IPS DF 6.9 (cell line): ENCODE results near the gene ING1.
"Not testable (repeated sequence)": the region's sequence is repeated elsewhere in the genome, so short reads cannot be mapped to it uniquely, and the experiment has no call there.

Source experiments
- DNase-seq: peaks from one replicate; pipeline ENCODE4 v3.0.0-alpha.2; 2013; ENCODE audit warnings: low read depth, low spot score
- H3K27ac ChIP-seq: one replicate; pipeline ENCODE4 v1.5.1; 2013; ENCODE audit warnings: low read length, control low read depth
- H3K27me3 ChIP-seq: 2 replicates; pipeline ENCODE4 v1.6.1; 2013; ENCODE audit warnings: mild to moderate bottlenecking, low read length; ENCODE audit not compliant: control insufficient read depth, insufficient read depth
- H3K36me3 ChIP-seq: 2 replicates; pipeline ENCODE4 v1.6.1; 2013; ENCODE audit warnings: low read length; ENCODE audit not compliant: control insufficient read depth, insufficient read depth
- H3K4me1 ChIP-seq: 2 replicates; pipeline ENCODE4 v1.6.1; 2013; ENCODE audit warnings: low read length; ENCODE audit not compliant: control insufficient read depth, insufficient read depth
- H3K4me3 ChIP-seq: 2 replicates; pipeline ENCODE4 v1.5.1; 2013; ENCODE audit warnings: mild to moderate bottlenecking, low read length
- H3K9me3 ChIP-seq: 2 replicates; pipeline ENCODE4 v1.6.1; 2013; ENCODE audit warnings: low read length, inconsistent platforms; ENCODE audit not compliant: control insufficient read depth, insufficient read depth
- WGBS: extraction: QIAGEN DNeasy Blood & Tissue Kit; methylation state at CpG from one replicate; pipeline ENCODE4 v1.1.7; 2013; ENCODE audit warnings: mixed read lengths, missing lambda C conversion rate; ENCODE audit not compliant: insufficient read length, insufficient coverage; 5-methylcytosine and 5-hydroxymethylcytosine counted together

Gene ING1

DNA sequence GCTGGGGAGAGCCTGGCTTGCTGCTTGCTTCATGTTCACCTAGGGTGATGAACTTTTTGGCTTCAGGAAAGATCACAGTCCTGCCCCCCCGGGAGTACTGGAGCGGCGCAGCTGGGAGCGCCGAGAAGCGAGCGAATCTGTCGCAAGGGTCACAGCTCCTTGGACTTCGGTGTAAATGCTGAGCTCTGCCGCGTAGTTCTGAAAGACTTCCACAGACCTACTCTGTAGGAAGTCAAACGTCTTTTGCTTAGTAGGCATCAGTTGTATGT lies 2.7 kb downstream of the ING1 start:
- Histone ChIP-seq H3K9me3 (no peaks in the 10 kb centered on the region), H3K4me1 (peaks cover 2% of the 10 kb centered on the region; the same call in 1 of the 2 replicates), H3K36me3 (peaks cover 7% of the 10 kb centered on the region), H3K27me3 (no peaks in the 10 kb centered on the region), H3K4me3 (peak overlapping the region; percentile 92; the same call in 1 of the 2 replicates), H3K27ac (no peak overlapping the region)
- WGBS = no CpG with 5 or more reads among the region's 12 CpGs
- DNase-seq = no peak

DNA sequence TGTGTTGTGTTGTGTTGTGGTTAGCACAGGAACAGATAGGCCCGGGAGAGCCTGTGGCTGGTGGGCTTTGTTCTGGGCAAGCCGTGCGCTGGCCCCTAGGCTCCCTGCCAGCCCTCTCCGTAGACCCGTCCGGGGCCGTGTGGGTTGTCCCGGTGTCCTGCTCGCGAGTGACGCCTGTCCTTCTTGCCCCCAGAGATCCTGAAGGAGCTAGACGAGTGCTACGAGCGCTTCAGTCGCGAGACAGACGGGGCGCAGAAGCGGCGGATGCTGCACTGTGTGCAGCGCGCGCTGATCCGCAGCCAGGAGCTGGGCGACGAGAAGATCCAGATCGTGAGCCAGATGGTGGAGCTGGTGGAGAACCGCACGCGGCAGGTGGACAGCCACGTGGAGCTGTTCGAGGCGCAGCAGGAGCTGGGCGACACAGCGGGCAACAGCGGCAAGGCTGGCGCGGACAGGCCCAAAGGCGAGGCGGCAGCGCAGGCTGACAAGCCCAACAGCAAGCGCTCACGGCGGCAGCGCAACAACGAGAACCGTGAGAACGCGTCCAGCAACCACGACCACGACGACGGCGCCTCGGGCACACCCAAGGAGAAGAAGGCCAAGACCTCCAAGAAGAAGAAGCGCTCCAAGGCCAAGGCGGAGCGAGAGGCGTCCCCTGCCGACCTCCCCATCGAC lies 5.7 kb downstream of the ING1 start:
- WGBS = no CpG with 5 or more reads among the region's 61 CpGs
- Histone ChIP-seq H3K4me1 (peaks cover 2% of the 10 kb centered on the region; the same call in 1 of the 2 replicates), H3K4me3 (no peak overlapping the region), H3K27me3 (no peaks in the 10 kb centered on the region), H3K9me3 (no peaks in the 10 kb centered on the region), H3K36me3 (peaks cover 7% of the 10 kb centered on the region), H3K27ac (no peak overlapping the region)
- DNase-seq = no peak

DNA sequence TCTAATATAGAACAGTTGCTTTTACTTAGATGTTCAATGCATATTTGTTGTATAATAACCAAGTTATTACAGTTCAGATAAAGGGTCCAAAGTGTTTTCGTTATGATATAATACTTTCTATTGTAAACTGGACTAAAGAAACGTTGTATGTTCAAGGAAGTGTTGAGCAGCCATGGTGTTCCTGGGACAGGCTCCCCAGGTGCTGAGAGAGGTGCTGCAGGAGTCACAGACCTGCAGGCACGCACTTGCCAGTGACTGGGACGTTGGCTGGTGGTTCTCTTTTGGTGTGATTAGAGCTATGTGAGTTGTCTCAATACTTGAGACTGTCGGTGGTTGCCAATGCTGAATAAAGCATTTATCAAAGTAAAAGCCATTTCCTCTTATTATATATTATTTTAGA lies 9.5 kb downstream of the ING1 start:
- Histone ChIP-seq H3K36me3 (peaks cover 7% of the 10 kb centered on the region), H3K9me3 (no peaks in the 10 kb centered on the region), H3K27me3 (no peaks in the 10 kb centered on the region), H3K27ac (no peak overlapping the region), H3K4me1 (peaks cover 2% of the 10 kb centered on the region; the same call in 1 of the 2 replicates), H3K4me3 (no peak overlapping the region)
- no CpG with 5 or more reads among the region's 5 CpGs for WGBS
- no peak for DNase-seq

DNA sequence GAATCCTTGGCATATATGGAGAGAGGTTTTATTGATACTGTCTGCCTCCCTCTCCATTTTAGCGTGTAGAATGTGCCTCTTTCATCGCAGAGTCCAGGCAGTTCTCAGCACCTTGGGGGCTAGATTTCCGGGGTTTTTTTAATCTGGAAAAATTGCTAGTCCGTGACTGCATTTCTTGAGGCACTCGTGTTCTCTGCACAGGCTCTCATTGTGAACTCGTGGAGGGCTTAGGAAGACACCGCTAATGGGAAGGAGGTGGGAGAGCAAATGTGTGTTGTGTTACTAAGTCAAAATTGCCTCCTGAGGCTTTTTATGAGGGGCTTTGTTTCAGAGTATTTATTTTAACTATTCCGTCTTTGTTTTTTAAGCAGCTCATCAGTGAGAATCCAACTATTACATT lies 10.1 kb downstream of the ING1 start:
- peaks cover 7% of the 10 kb centered on the region for H3K36me3 ChIP-seq
- no peak overlapping the region for H3K4me3 ChIP-seq
- H3K27me3 ChIP-seq = no peaks in the 10 kb centered on the region
- H3K4me1 ChIP-seq = peaks cover 2% of the 10 kb centered on the region; the same call in 1 of the 2 replicates
- no CpG with 5 or more reads among the region's 8 CpGs for WGBS
- DNase-seq = no peak
- no peak overlapping the region for H3K27ac ChIP-seq
- no peaks in the 10 kb centered on the region for H3K9me3 ChIP-seq

DNA sequence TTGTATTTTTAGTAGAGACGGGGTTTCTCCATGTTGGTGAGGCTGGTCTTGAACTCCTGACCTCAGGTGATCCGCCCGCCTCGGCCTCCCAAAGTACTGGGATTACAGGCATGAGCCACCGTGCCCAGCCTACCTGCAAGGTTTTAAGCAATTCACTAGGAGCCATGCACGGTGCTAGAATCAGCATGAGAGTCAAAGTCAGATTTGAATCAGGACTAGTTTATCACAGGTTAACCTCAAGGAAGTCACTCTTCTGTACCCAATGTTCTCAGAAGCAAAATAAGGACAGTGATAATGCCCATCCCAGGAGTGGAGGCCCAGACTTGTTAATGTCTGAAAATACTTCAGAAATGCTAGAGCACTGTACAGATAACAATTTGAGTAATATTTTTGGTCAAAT lies 12.7 kb downstream of the ING1 start:
- DNase-seq, H3K27me3 ChIP-seq, H3K4me1 ChIP-seq, H3K27ac ChIP-seq, H3K9me3 ChIP-seq, H3K36me3 ChIP-seq, H3K4me3 ChIP-seq: not testable (repeated sequence)
- WGBS = no CpG with 5 or more reads among the region's 6 CpGs

DNA sequence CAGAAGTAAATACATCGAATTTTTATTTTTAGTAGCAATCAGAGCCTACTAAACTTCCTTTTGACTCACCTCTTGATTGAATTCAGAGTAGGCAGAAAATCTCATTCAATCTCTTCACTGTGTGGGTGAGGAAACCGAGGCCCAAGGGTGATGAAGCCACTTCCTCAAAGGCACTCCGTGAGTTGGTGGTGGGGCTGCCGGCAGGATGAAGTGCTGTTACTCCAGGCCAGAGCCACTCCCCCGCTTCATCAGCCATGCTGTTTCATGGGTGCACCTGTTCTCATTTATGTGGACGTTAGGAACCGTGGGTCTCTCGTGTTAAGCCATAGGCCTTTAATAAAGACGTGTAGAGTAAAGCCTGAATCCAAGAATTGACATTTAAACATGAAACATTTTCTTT lies 13.2 kb downstream of the ING1 start:
- Histone ChIP-seq H3K4me1 (no peaks in the 10 kb centered on the region), H3K36me3 (no peaks in the 10 kb centered on the region), H3K9me3 (no peaks in the 10 kb centered on the region), H3K27me3 (no peaks in the 10 kb centered on the region), H3K4me3 (no peak overlapping the region), H3K27ac (no peak overlapping the region)
- no peak for DNase-seq
- WGBS = no CpG with 5 or more reads among the region's 9 CpGs

DNA sequence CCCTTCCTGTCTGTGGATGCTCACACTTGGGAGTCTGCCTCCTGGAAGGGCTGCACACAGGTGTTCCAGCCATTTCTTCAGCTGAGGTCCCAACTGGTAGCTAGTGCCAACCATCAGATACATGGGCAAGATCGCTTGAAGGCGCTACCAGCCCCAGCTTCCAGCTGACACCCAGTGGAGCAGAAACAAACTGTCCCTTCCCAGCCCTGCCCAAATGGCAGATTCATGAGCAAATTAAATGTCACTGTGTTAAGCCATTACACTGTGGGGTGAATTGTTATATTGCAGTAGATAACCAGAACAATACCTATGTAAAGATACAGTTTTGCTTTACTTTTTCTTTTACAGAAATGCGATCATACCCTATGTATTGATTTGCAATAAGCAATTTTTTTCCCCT lies 17.6 kb downstream of the ING1 start:
- H3K36me3 ChIP-seq = no peaks in the 10 kb centered on the region
- no peak overlapping the region for H3K4me3 ChIP-seq
- H3K4me1 ChIP-seq = no peaks in the 10 kb centered on the region
- WGBS = no CpG with 5 or more reads among the region's 3 CpGs
- no peak for DNase-seq
- no peak overlapping the region for H3K27ac ChIP-seq
- H3K9me3 ChIP-seq = no peaks in the 10 kb centered on the region
- H3K27me3 ChIP-seq = no peaks in the 10 kb centered on the region

DNA sequence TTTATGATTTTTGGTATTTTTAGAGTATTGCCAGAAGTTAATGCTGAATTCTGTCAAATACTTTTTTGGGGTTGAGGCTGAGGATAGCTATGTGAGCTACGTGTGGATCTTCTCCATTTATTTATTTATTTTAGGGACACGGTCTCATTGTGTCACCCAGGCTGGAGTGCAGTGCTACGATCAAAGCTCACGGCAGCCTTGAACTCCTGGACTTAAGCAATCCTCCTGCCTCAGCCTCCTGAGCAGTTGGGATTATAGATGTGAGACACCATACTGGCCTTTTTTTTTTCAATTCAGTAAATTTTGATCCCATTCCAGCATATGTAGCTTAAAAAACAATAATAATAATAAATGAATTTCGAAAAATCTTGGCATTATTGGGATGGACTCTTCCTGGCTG lies 21.1 kb downstream of the ING1 start:
- H3K4me1 ChIP-seq = no peaks in the 10 kb centered on the region
- no peaks in the 10 kb centered on the region; the same call in 1 of the 2 replicates for H3K9me3 ChIP-seq
- no peak for DNase-seq
- H3K4me3 ChIP-seq = no peak overlapping the region
- H3K27me3 ChIP-seq = no peaks in the 10 kb centered on the region
- no CpG with 5 or more reads among the region's 5 CpGs for WGBS
- H3K27ac ChIP-seq = no peak overlapping the region
- no peaks in the 10 kb centered on the region for H3K36me3 ChIP-seq

DNA sequence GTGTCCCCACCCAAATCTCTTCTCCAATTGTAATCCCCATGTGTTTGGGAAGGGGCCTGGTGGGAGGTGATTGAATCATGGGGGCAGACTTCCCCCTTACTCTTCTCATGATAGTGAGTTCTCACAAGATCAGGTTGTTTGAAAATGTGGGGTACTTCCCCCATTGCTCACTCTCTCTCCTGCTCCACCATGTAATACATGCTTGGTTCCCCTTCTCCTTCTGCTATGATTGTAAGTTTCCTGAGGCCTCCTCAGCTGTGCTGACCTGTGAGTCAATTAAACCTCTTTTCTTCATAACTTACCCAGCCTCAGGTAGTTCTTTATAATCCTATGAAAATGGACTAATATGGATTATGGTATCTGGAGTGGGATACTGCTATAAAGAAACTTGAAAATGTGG lies 24.1 kb downstream of the ING1 start:
- Histone ChIP-seq H3K4me1 (no peaks in the 10 kb centered on the region), H3K27ac (no peak overlapping the region), H3K27me3 (no peaks in the 10 kb centered on the region), H3K9me3 (no peaks in the 10 kb centered on the region; the same call in 1 of the 2 replicates), H3K4me3 (no peak overlapping the region), H3K36me3 (no peaks in the 10 kb centered on the region)
- no peak for DNase-seq

DNA sequence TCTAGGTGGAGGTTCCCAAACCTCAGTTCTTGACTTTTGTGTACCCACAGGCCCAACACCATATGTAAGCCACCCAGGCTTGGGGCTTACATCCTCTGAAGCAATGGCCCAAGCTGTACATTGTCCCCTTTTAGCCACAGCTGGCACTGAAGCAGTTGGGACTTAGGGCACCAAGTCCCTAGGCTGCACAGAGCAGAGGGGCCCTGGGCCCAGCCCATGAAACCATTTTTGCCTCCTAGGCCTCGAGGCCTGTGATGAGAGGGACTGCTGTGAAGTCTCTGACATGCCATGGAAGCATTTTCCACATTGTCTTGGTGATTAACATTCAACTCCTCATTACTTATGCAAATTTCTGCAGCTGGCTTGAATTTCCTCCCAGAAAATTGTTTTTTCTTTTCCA lies 30.2 kb downstream of the ING1 start:
- WGBS = no CpG with 5 or more reads among the region's 1 CpG
- no peak for DNase-seq
- Histone ChIP-seq H3K4me1 (peaks cover 3% of the 10 kb centered on the region; the same call in 1 of the 2 replicates), H3K4me3 (no peak overlapping the region), H3K27me3 (no peaks in the 10 kb centered on the region), H3K27ac (no peak overlapping the region), H3K36me3 (no peaks in the 10 kb centered on the region), H3K9me3 (no peaks in the 10 kb centered on the region; the same call in 1 of the 2 replicates)

DNA sequence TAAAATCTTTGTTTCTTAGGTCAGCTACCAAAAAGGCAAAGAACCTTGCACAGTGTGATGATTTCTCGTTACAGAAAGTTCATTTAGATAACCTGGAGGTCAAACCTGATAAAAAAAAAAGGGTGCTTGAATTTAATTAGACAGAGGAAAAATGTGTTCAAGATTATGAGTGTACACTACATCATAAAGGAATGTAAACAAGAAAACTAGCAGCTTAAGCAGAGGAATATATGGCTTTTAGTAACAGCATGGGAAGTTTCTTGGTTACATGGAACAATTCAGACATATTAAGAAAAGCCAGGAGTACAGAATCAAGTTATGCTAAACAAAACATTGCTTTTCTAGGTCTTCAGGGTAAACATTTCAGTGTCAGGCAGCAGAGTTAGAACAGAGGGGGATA lies 32.9 kb downstream of the ING1 start:
- no peaks in the 10 kb centered on the region for H3K27me3 ChIP-seq
- no peak for DNase-seq
- H3K9me3 ChIP-seq = 0 out of 2 replicates have a peak, but pooled peaks cover 2% of the 10 kb centered on the region
- no peak overlapping the region for H3K27ac ChIP-seq
- WGBS = no CpG with 5 or more reads among the region's 1 CpG
- no peaks in the 10 kb centered on the region for H3K36me3 ChIP-seq
- H3K4me1 ChIP-seq = peaks cover 3% of the 10 kb centered on the region; the same call in 1 of the 2 replicates
- no peak overlapping the region for H3K4me3 ChIP-seq
